Measurements from ENCODE around the gene AGAP3. TPM values are rescaled to one million over a fixed set of nuclear protein-coding genes. Genes with fewer than 3 reads are reported as not detected.

AGAP3 gene
- total RNA-seq, 1 experiment from 2014 or later = 126 TPM

DNA sequence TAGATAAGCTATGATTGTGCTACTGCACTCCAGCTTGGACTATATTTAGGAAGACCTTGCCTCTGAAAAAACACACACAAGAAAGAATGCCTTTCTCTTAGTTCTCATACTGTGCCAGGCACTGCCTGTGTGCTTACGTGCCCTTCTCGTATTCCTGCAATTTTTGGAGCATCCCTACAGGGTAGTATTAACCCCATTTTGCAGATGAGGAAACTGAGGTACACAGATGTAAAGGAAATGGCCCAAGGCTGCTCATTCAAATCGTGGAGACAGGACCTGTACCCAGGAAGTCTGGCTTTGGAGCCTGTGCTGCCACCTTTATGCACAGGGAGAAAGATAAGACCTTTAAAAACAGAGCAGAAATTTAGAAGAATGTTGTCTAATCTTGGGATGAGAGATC is 16.7 kb downstream of the AGAP3 start:
- no TSS peak for BruUV-seq (replicated peaks)
- intact Hi-C loops (cut with micrococcal nuclease) = no loop called here
- Histone ChIP-seq H3K9ac (ENCODE audit: low read length) (no peak overlapping the region), H3K79me2 (ENCODE audit: insufficient read depth, low read length) (peaks cover 86% of the 10 kb centered on the region), H3K4me2 (ENCODE audit: low read length) (no peak overlapping the region), H3K4me3 (replicated peaks in 1 of 2; ENCODE audit: low read depth in 1 of 2, low read length in 2 of 2) (no peak overlapping the region), H3K27me3 (ENCODE audit: insufficient read depth, low read length) (no peaks in the 10 kb centered on the region), H3K4me1 (ENCODE audit: control insufficient read depth in 1 of 2, insufficient read depth in 2 of 2, low read length in 2 of 2) (no peaks in the 10 kb centered on the region), H3K9me2 (ENCODE audit: insufficient read depth) (no peaks in the 10 kb centered on the region), H2AFZ (ENCODE audit: low read depth, low read length, poor library complexity, severe bottlenecking) (no peak overlapping the region), H3K27ac (ENCODE audit: low read depth, low read length) (no peak overlapping the region), H4K20me1 (ENCODE audit: insufficient read depth) (no peaks in the 10 kb centered on the region), H3K9me3 (ENCODE audit: control insufficient read depth in 1 of 2, insufficient read depth in 1 of 2, low read depth in 1 of 2, low read length in 2 of 2) (no peaks in the 10 kb centered on the region), H3K36me3 (ENCODE audit: control insufficient read depth in 1 of 2, insufficient read depth in 2 of 2, low read length in 2 of 2) (peaks cover 0 to 2% of the 10 kb centered on the region in 2 experiments; a peak in 1 of 4 replicates)
- DNase-seq (ENCODE audit: low read depth, low spot score) (no peak), ATAC-seq (no peak)
- ChIA-PET RAD21 (ENCODE audit: low non-redundant PET in 1 of 2, low total read pairs in 2 of 2, uncharacterized antibody in 2 of 2, unreplicated experiment in 2 of 2) (no interaction called here), POLR2A (no interaction called here), CTCF (no interaction called here)
- TF ChIP-seq CEBPB (IDR thresholded peaks at IDR 0.05; ENCODE audit: low read depth) = no peak

GRCh38 chr7:151103973-151104372 is 17.7 kb downstream of the AGAP3 start:
- Histone ChIP-seq H3K79me2 (ENCODE audit: insufficient read depth, low read length) (peaks cover 85% of the 10 kb centered on the region), H3K36me3 (ENCODE audit: control insufficient read depth in 1 of 2, insufficient read depth in 2 of 2, low read length in 2 of 2) (peaks cover 0 to 2% of the 10 kb centered on the region in 2 experiments; a peak in 1 of 4 replicates), H3K4me3 (replicated peaks in 1 of 2; ENCODE audit: low read depth in 1 of 2, low read length in 2 of 2) (no peak overlapping the region), H3K27me3 (ENCODE audit: insufficient read depth, low read length) (no peaks in the 10 kb centered on the region), H4K20me1 (ENCODE audit: insufficient read depth) (no peaks in the 10 kb centered on the region), H3K9me2 (ENCODE audit: insufficient read depth) (no peaks in the 10 kb centered on the region), H2AFZ (ENCODE audit: low read depth, low read length, poor library complexity, severe bottlenecking) (no peak overlapping the region), H3K27ac (ENCODE audit: low read depth, low read length) (no peak overlapping the region), H3K9me3 (ENCODE audit: control insufficient read depth in 1 of 2, insufficient read depth in 1 of 2, low read depth in 1 of 2, low read length in 2 of 2) (no peaks in the 10 kb centered on the region), H3K4me1 (ENCODE audit: control insufficient read depth in 1 of 2, insufficient read depth in 2 of 2, low read length in 2 of 2) (peaks cover 0 to 9% of the 10 kb centered on the region in 2 experiments; a peak in 1 of 4 replicates), H3K9ac (ENCODE audit: low read length) (no peak overlapping the region), H3K4me2 (ENCODE audit: low read length) (no peak overlapping the region)
- TF ChIP-seq ZFX (IDR thresholded peaks at IDR 0.05) = no peak
- no peak for TF ChIP-seq SRF (IDR thresholded peaks at IDR 0.05; ENCODE audit: low read depth)
- no peak for TF ChIP-seq REST (IDR thresholded peaks at IDR 0.05; ENCODE audit: low read depth)
- TF ChIP-seq FOSL1 (IDR thresholded peaks at IDR 0.05; ENCODE audit: low read depth) = no peak
- no peak for TF ChIP-seq POLR2A (IDR thresholded peaks at IDR 0.05; ENCODE audit: borderline replicate concordance, extremely low read depth, insufficient read depth, insufficient read length)
- no peak for TF ChIP-seq EZH2phosphoT487 (IDR thresholded peaks at IDR 0.05; ENCODE audit: borderline replicate concordance)
- TF ChIP-seq CBX3 (IDR thresholded peaks at IDR 0.05; ENCODE audit: low read depth) = no peak
- TF ChIP-seq YY1 (IDR thresholded peaks at IDR 0.05; ENCODE audit: extremely low read depth, insufficient replicate concordance, low read depth, low read length) = no peak
- TF ChIP-seq TCF7L2 (IDR thresholded peaks at IDR 0.05; ENCODE audit: borderline replicate concordance, extremely low read depth, insufficient read depth, insufficient read length) = no peak
- no peak for TF ChIP-seq ZNF274 (IDR thresholded peaks at IDR 0.05; ENCODE audit: low read depth, low read length)
- TF ChIP-seq POLR2AphosphoS5 (IDR thresholded peaks at IDR 0.05; ENCODE audit: low read depth, low read length) = no peak
- TF ChIP-seq CEBPB (IDR thresholded peaks at IDR 0.05; ENCODE audit: low read depth) = no peak
- no peak for TF ChIP-seq EGR1 (IDR thresholded peaks at IDR 0.05; ENCODE audit: low read depth)
- TF ChIP-seq, protein P1, sequence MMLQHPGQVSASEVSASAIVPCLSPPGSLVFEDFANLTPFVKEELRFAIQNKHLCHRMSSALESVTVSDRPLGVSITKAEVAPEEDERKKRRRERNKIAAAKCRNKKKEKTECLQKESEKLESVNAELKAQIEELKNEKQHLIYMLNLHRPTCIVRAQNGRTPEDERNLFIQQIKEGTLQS (IDR thresholded peaks at IDR 0.05) = no peak
- no peak for TF ChIP-seq JUND (IDR thresholded peaks at IDR 0.05)
- no peak for TF ChIP-seq SIN3A (IDR thresholded peaks at IDR 0.05; ENCODE audit: low read depth)
- TF ChIP-seq ELF1 (IDR thresholded peaks at IDR 0.05; ENCODE audit: borderline replicate concordance, low read depth) = no peak
- RAD21 ChIA-PET (ENCODE audit: low non-redundant PET in 1 of 2, low total read pairs in 2 of 2, uncharacterized antibody in 2 of 2, unreplicated experiment in 2 of 2) = no interaction called here
- intact Hi-C loops (cut with micrococcal nuclease) = no loop called here
- BruUV-seq (replicated peaks) = no TSS peak
- CTCF ChIA-PET = interaction anchor here (1.2 kb wide), 1 partner anchor 206 kb away, joined by 4 read pairs; no protein-coding TSS in a partner anchor
- DNase-seq (ENCODE audit: low read depth, low spot score) (no peak), ATAC-seq (no peak)
- POLR2A ChIA-PET = no interaction called here
